Hepatocyte (in vitro differentiated cells): Measurements from ENCODE around the gene CDH15.

Experiments used
- EZH2 ChIP-seq: fragments of 200-600 bp; sonication (generic); IDR thresholded peaks from 2 replicates; pipeline ENCODE4 v1.6.1; 2016; ENCODE audit warnings: antibody characterized with exemption, mild to moderate bottlenecking, borderline replicate concordance
- EZH2phosphoT487 ChIP-seq: fragments of 200-600 bp; sonication (generic); IDR thresholded peaks from one replicate; pipeline ENCODE4 v1.6.1; 2018; ENCODE audit warnings: antibody characterized with exemption, mild to moderate bottlenecking, low read depth, moderate library complexity; ENCODE audit not compliant: unreplicated experiment, severe bottlenecking
- TF ChIP-seq, protein P1 (sequence below): fragments of 200-600 bp; sonication (generic); IDR thresholded peaks from 2 replicates; pipeline ENCODE4 v1.5.1; 2016; ENCODE audit warnings: antibody characterized with exemption, mild to moderate bottlenecking; ENCODE audit not compliant: poor library complexity

DNA sequence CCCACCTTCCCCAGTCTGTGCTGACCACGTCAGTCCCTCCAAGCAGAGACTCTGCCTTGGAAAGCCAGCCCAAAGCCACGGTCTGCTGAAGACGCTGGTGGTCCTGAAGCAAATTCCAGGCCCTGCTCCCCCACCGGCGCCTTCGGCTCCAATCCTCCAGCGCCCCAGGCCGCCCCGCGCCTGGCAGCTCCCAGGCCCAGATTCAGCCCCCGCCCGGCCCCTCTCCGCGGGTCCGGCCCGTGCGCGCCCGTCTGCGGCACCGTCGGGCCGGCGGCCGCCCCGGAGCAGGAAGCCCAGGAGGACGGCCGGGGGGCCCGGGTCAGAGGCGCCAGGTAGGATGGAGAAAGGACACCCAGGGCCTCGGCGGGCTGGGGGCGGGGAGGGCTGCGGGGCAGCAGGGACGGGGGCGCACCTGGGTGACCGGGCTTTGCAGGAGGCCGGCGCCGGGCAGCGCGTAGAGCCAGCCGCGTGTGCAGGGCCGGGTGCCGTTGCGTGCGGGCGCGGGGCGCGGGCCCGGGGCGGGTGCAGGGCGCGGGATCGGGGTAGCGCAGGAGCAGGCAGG lies 29.4 kb downstream of the CDH15 start:
- TF ChIP-seq, protein P1, sequence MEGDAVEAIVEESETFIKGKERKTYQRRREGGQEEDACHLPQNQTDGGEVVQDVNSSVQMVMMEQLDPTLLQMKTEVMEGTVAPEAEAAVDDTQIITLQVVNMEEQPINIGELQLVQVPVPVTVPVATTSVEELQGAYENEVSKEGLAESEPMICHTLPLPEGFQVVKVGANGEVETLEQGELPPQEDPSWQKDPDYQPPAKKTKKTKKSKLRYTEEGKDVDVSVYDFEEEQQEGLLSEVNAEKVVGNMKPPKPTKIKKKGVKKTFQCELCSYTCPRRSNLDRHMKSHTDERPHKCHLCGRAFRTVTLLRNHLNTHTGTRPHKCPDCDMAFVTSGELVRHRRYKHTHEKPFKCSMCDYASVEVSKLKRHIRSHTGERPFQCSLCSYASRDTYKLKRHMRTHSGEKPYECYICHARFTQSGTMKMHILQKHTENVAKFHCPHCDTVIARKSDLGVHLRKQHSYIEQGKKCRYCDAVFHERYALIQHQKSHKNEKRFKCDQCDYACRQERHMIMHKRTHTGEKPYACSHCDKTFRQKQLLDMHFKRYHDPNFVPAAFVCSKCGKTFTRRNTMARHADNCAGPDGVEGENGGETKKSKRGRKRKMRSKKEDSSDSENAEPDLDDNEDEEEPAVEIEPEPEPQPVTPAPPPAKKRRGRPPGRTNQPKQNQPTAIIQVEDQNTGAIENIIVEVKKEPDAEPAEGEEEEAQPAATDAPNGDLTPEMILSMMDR, result no peak
- peak; percentile 89 for TF ChIP-seq EZH2
- TF ChIP-seq EZH2phosphoT487, result peak; percentile 58
